NB4 (cell line): ENCODE measurements around the gene APOL4.

Experiments used
- MYC ChIP-seq: IDR thresholded peaks from 2 replicates; pipeline ENCODE4 v1.6.1; 2011; ENCODE audit warnings: low read depth, low read length
- POLR2A ChIP-seq: IDR thresholded peaks from 2 replicates; pipeline ENCODE4 v1.6.1; 2011; ENCODE audit warnings: mild to moderate bottlenecking; ENCODE audit not compliant: insufficient read length; ENCODE audit errors: extremely low read depth
- TF ChIP-seq, protein P1 (sequence below): IDR thresholded peaks from 2 replicates; pipeline ENCODE4 v1.6.1; 2011; ENCODE audit warnings: low read depth, low read length
- TF ChIP-seq, protein P2 (sequence below): IDR thresholded peaks from one replicate; pipeline ENCODE4 v1.5.1; 2012; ENCODE audit warnings: low read depth, low read length

DNA sequence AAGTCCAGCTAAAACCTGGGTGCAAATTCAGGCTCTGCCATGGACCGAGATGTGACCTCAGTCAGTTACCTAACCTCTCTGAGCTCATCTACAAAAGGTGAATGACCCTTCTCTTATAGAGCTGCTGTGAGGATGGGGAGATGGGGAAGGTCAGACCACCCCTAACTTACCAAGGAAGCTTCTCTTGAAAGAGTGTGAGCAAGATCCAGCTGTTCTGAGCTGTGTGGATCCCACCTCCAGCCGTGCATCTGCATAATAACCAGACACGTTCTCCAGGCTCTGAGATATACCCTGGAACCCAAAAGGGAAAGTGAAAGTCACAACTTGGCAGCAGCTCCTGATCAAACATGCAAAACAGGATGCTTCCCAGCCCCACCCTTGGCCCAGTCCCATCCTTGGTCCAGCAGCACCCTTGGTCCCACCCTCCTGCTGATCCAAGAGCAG, 41.1 kb downstream of the APOL4 start, which contains the start of gene APOL3:
- TF ChIP-seq, protein P1, sequence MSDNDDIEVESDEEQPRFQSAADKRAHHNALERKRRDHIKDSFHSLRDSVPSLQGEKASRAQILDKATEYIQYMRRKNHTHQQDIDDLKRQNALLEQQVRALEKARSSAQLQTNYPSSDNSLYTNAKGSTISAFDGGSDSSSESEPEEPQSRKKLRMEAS: no peak
- TF ChIP-seq POLR2A (no peak), MYC (no peak)
- TF ChIP-seq, protein P2, sequence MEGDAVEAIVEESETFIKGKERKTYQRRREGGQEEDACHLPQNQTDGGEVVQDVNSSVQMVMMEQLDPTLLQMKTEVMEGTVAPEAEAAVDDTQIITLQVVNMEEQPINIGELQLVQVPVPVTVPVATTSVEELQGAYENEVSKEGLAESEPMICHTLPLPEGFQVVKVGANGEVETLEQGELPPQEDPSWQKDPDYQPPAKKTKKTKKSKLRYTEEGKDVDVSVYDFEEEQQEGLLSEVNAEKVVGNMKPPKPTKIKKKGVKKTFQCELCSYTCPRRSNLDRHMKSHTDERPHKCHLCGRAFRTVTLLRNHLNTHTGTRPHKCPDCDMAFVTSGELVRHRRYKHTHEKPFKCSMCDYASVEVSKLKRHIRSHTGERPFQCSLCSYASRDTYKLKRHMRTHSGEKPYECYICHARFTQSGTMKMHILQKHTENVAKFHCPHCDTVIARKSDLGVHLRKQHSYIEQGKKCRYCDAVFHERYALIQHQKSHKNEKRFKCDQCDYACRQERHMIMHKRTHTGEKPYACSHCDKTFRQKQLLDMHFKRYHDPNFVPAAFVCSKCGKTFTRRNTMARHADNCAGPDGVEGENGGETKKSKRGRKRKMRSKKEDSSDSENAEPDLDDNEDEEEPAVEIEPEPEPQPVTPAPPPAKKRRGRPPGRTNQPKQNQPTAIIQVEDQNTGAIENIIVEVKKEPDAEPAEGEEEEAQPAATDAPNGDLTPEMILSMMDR: no peak
